ENCODE measurements around the gene CA6. TPM values are rescaled to one million over a fixed set of nuclear protein-coding genes. Genes with fewer than 3 reads are reported as not detected.
"Not testable (repeated sequence)": the region's sequence is repeated elsewhere in the genome, so short reads cannot be mapped to it uniquely, and the experiment has no call there.

Gene CA6
- total RNA-seq, 2 donors from 2014 or later = not detected

DNA sequence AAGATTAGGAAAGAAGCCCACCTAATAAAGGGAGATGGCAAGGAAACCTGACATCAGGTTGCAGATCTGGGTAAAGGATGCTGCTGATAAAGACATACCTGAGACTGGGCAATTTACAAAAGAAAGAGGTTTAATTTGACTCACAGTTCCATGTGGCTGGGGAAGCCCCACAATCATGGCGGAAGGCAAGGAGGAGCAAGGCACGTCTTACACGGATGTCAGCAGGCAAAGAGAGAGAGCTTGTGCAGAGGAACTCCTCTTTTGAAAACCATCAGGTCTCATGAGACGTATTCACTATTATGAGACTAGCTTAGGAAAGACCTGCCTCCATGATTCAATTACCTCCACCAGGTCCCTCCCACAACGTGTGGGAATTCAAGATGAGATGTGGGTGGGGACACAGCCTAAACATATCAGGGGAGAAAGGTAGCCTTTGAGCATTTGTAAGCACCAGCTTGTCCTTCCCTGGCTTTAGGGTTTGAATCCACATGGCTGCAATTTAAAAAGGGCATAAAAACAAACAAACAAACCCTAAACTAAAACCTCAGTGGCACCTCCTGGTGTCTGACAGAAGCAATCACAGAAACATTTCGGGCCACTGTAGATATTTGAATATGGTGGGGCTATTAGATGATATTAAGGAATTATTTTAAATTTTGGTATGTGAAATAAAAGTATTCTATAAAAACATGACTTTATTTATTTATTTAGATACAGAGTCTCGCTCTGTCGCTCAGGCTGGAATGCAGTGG is 47.4 kb downstream of the CA6 start:
- DNase-seq (ENCODE audit: low spot score) = no peak
- H3K36me3 ChIP-seq = no peaks in the 10 kb centered on the region
- no peak overlapping the region for H3K27ac ChIP-seq
- H3K9me3 ChIP-seq = no peaks in the 10 kb centered on the region
- intact Hi-C loops (cut with DNase I) = no loop called here
- 93% methylated on average over 8 of the region's 8 CpGs for WGBS
- H3K4me3 ChIP-seq = no peak overlapping the region
- no peaks in the 10 kb centered on the region for H3K4me1 ChIP-seq (replicated peaks)
- no peak for TF ChIP-seq CTCF (IDR thresholded peaks at IDR 0.05)
- TF ChIP-seq POLR2A (IDR thresholded peaks at IDR 0.05) = no peak
- no peak for TF ChIP-seq POLR2AphosphoS5 (IDR thresholded peaks at IDR 0.05)
- H3K27me3 ChIP-seq (replicated peaks; ENCODE audit: insufficient read depth) = no peaks in the 10 kb centered on the region

GRCh38 chr1:8993962-8994675 is 48.5 kb downstream of the CA6 start:
- H3K36me3 ChIP-seq; H3K27ac ChIP-seq; H3K9me3 ChIP-seq; H3K4me1 ChIP-seq (replicated peaks); H3K4me3 ChIP-seq; H3K27me3 ChIP-seq (replicated peaks; ENCODE audit: insufficient read depth); DNase-seq (ENCODE audit: low spot score); intact Hi-C loops (cut with DNase I): not testable (repeated sequence)
- 86% methylated on average over 13 of the region's 13 CpGs for WGBS

DNA sequence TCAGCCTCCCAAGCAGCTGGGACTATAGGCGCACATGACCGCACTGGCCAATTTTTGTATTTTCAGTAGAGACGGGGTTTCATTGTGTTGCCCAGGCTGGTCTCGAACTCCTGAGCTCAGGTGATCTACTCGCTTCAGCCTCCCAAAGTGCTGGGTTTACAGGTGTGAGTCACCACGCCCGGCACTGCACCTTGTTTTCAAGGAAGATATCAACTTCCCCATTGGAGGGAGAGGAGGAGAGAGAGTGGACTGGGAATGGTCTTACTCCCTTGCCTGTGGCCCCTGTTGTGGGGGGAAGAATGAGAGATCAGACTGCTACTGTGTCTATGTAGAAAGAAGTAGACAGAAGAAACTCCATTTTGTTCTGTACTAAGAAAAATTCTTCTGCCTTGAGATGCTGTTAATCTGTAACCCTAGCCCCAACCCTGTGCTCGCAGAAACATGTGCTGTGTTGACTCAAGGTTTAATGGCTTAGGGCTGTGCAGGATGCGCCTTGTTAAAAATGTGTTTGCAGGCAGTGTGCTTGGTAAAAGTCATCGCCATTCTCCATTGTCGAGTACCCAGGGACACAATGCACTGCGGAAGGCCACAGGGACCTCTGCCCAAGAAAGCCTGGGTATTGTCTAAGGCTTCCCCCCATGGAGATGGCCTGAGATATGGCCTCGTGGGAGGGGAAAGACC is 56.0 kb downstream of the CA6 start:
- H3K27ac ChIP-seq = peak overlapping the region; percentile 82 to 94
- DNase-seq (ENCODE audit: low spot score) = peak; percentile 81
- H3K27me3 ChIP-seq (replicated peaks; ENCODE audit: insufficient read depth); H3K4me1 ChIP-seq (replicated peaks); H3K4me3 ChIP-seq; intact Hi-C loops (cut with DNase I); H3K36me3 ChIP-seq; H3K9me3 ChIP-seq: not testable (repeated sequence)
- WGBS = 52% methylated on average over 13 of the region's 13 CpGs

DNA sequence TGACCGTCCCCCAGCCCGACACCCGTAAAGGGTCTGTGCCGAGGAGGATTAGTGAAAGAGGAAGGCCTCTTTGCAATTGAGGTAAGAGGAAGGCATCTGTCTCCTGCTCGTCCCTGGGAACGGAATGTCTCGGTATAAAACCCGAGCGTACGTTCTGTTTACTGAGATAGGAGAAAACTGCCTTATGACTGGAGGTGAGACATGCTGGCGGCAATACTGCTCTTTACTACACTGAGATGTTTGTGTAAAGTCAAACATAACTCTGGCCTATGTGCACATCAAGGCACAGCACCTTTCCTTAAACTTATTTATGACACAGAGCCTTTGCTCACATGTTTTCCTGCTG is 56.5 kb downstream of the CA6 start:
- H3K4me3 ChIP-seq; intact Hi-C loops (cut with DNase I): not testable (repeated sequence)

DNA sequence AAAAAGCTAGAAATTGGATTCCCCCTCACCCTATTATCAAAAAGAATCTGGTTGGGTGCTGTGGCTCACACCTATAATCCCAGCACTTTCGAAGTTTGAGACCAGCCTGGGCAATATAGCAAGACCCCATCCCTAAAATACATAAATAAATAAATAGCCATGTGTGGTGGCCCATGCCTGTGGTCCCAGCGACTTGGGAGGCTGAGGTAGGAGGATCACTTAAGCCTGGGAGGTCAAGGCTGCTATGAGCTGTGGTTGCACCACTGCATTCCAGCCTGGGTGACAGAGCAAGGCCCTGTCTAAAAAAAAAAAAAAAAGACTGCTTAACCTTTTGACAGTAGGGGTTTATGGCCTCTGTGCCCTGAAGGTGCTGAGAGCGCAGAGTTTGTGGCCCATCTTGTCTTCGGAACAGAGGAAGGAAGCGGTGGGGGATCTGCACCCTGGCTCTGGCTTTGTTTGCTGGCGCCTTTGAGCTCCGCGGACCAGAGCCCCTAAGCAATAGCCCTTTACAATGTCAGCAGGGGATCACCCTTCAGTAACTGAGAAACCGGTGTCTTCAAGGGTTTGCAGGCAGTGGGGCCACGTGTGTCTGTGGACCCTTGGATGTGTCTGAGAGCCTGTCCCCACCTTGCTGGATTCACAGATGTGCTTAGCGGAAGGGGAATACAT is 58.5 kb downstream of the CA6 start:
- Histone ChIP-seq H3K9me3 (no peaks in the 10 kb centered on the region), H3K27me3 (replicated peaks; ENCODE audit: insufficient read depth) (no peaks in the 10 kb centered on the region), H3K36me3 (no peaks in the 10 kb centered on the region), H3K4me3 (no peak overlapping the region), H3K4me1 (replicated peaks) (peaks cover 10% of the 10 kb centered on the region), H3K27ac (peak overlapping the region; percentile 82 to 94)
- TF ChIP-seq POLR2AphosphoS5 (IDR thresholded peaks at IDR 0.05) = no peak
- intact Hi-C loops (cut with DNase I) = no loop called here
- no peak for DNase-seq (ENCODE audit: low spot score)
- WGBS = 91% methylated on average over 11 of the region's 11 CpGs

More for the DNA sequence above, 56.5 kb downstream of the CA6 start:
- not testable (repeated sequence) for H3K27me3 ChIP-seq (replicated peaks; ENCODE audit: insufficient read depth); H3K36me3 ChIP-seq; H3K9me3 ChIP-seq; H3K4me1 ChIP-seq (replicated peaks)
- 23% methylated on average over 11 of the region's 11 CpGs for WGBS
- peak; percentile 91 for TF ChIP-seq POLR2AphosphoS5 (IDR thresholded peaks at IDR 0.05)
- peak; percentile 88 for DNase-seq (ENCODE audit: low spot score)
- H3K27ac ChIP-seq = peak overlapping the region; percentile 82 to 94

GRCh38 chr1:9004700-9005394 is 59.2 kb downstream of the CA6 start:
- TF ChIP-seq CTCF (IDR thresholded peaks at IDR 0.05) (peak; percentile 35 to 76 (median 68)), POLR2AphosphoS5 (IDR thresholded peaks at IDR 0.05) (peak; percentile 30), POLR2A (IDR thresholded peaks at IDR 0.05) (no peak)
- WGBS = 79% methylated on average over 22 of the region's 22 CpGs
- intact Hi-C loops (cut with DNase I) = no loop called here
- H3K4me1 ChIP-seq (replicated peaks) = peaks cover 10% of the 10 kb centered on the region
- H3K27ac ChIP-seq = peak overlapping the region; percentile 82 to 94
- H3K4me3 ChIP-seq = no peak overlapping the region
- H3K9me3 ChIP-seq = no peaks in the 10 kb centered on the region
- no peaks in the 10 kb centered on the region for H3K36me3 ChIP-seq
- H3K27me3 ChIP-seq (replicated peaks; ENCODE audit: insufficient read depth) = no peaks in the 10 kb centered on the region
- DNase-seq (ENCODE audit: low spot score) = peak; percentile 57

Measured in prostate gland (tissue), 2 donors.